HUES48 (cell line): Measurements from ENCODE around the gene HTD2.

Experiments
- H3K27ac ChIP-seq: one replicate; pipeline ENCODE4 v1.7.0; 2013; ENCODE audit warnings: low read depth, low read length, inconsistent platforms
- H3K27me3 ChIP-seq: 2 replicates; pipeline ENCODE4 v1.6.1; 2013; ENCODE audit warnings: mild to moderate bottlenecking, low read length; ENCODE audit not compliant: control insufficient read depth, insufficient read depth
- H3K36me3 ChIP-seq: 2 replicates; pipeline ENCODE4 v1.6.1; 2013; ENCODE audit warnings: low read length; ENCODE audit not compliant: control insufficient read depth, insufficient read depth
- H3K4me1 ChIP-seq: 2 replicates; pipeline ENCODE4 v1.6.1; 2013; ENCODE audit warnings: mild to moderate bottlenecking, low read length; ENCODE audit not compliant: control insufficient read depth, insufficient read depth
- H3K4me3 ChIP-seq: 2 replicates; pipeline ENCODE4 v1.5.1; 2013; ENCODE audit warnings: mild to moderate bottlenecking, low read depth, low read length
- H3K9ac ChIP-seq: 2 replicates; pipeline ENCODE4 v1.6.1; 2013; ENCODE audit warnings: mild to moderate bottlenecking, low read depth, low read length, moderate library complexity
- H3K9me3 ChIP-seq: 2 replicates; pipeline ENCODE4 v1.6.1; 2013; ENCODE audit warnings: low read length; ENCODE audit not compliant: control insufficient read depth, insufficient read depth

HTD2 gene

DNA sequence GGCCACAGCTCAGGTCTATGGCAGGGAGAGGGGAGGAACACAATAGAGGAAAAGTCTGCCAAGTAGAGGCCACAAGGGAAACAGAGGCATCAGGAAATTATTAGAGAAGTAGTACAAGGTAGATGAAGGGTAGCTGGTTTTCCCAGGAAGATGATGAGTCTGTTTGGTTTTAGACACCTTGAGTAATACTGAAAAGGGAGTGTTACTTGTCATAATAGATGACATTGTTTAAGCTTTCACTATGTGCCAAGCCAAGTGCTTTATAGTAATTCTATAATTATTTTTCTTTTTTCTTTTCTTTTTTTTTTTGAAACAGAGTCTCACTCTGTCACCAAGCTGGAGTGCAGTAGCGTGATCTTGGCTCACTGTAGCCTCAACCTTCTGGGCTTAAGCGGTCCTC lies 40.0 kb downstream of the HTD2 start:
- no peaks in the 10 kb centered on the region for H3K4me1 ChIP-seq
- H3K4me3 ChIP-seq = no peak overlapping the region

DNA sequence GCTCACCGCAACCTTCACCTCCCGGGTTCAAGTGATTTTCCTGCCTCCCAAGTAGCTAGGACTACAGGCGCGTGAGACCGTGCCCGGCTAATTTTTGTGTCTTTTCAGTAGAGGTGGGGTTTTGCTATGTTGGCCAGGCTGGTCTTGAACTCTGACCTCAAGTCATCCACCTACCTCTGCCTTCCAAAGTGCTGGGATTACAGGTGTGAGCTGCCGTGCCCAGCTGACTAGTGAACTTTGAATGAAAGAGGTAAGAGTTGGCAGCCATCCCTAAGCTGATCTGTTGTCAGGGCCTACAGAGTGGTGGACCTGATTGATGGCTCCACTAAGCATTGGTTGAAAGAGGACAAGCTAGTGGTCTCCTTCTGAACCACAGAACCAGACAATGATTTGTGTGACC lies 41.7 kb downstream of the HTD2 start:
- H3K9me3 ChIP-seq = no peaks in the 10 kb centered on the region
- H3K36me3 ChIP-seq = no peaks in the 10 kb centered on the region
- H3K4me3 ChIP-seq = no peak overlapping the region
- no peak overlapping the region for H3K27ac ChIP-seq
- no peak overlapping the region for H3K9ac ChIP-seq
- H3K27me3 ChIP-seq = no peaks in the 10 kb centered on the region
- 0 out of 2 replicates have a peak, but pooled peaks cover 4% of the 10 kb centered on the region for H3K4me1 ChIP-seq

More for the DNA sequence above, 40.0 kb downstream of the HTD2 start:
- H3K27me3 ChIP-seq = no peaks in the 10 kb centered on the region
- H3K9ac ChIP-seq = no peak overlapping the region
- H3K9me3 ChIP-seq = no peaks in the 10 kb centered on the region
- no peak overlapping the region for H3K27ac ChIP-seq
- H3K36me3 ChIP-seq = no peaks in the 10 kb centered on the region

DNA sequence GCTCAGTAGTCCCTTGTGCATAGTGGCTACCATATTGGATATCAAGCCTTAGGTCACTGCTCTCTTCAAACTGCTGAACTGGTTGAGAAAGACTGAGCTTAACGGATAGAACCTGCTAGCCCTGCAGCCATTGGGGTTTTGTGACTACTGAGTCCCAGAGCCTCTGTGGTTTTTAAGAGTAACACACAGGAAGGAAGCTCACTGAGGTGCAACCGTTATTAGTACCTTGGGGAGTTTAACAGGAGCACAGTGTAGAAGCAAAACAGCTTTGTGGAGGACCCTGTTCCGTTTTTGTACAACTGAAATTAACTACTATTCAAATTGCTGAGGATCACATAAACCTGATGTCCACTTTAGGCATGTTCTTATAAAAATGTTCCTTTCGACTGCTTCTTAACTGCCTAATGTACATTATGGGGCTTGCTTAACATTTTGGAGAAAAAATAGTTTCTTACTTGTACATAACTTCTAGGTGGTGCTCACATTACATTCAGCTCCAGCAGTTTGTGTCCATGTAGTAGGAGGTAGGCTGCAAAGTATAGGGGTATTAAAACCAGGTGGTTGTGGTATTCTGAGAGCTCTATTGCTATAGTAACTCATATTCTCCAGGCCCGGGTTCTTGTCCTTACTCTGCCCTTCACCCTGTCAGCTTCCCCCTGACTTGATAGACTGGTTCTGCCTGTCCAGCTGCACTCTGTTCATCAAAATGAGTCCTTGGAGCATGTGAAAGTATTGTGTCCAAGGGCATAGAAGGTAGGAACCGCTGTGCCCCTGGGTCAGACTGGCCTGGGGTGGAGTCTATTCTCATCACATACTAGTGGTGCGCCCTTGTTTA lies 43.7 kb downstream of the HTD2 start:
- Histone ChIP-seq H3K4me3 (no peak overlapping the region), H3K4me1 (0 out of 2 replicates have a peak, but pooled peaks cover 4% of the 10 kb centered on the region), H3K9ac (no peak overlapping the region), H3K36me3 (no peaks in the 10 kb centered on the region), H3K9me3 (no peaks in the 10 kb centered on the region), H3K27ac (no peak overlapping the region), H3K27me3 (no peaks in the 10 kb centered on the region)

DNA sequence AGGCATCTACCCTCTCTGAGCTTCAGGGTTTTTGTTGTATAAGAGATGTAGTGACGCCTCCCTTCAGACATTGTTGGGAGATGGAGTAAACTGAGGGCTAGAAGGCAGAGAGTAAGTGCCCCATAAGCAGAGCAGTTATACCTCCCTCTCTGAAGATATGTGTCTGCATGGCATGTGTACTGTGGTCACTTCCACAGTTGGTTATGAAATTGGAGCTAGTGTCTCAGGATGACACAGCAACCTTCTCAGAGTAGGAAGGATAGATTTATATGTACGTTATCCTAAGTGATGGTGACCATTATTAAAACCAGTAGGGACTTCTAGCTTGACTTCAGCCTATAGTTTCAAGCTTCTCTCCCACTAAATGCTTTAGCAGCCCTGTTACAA lies 44.3 kb downstream of the HTD2 start:
- Histone ChIP-seq H3K36me3 (no peaks in the 10 kb centered on the region), H3K4me1 (0 out of 2 replicates have a peak, but pooled peaks cover 4% of the 10 kb centered on the region), H3K4me3 (no peak overlapping the region), H3K27me3 (no peaks in the 10 kb centered on the region), H3K9ac (no peak overlapping the region), H3K27ac (no peak overlapping the region), H3K9me3 (no peaks in the 10 kb centered on the region)

DNA sequence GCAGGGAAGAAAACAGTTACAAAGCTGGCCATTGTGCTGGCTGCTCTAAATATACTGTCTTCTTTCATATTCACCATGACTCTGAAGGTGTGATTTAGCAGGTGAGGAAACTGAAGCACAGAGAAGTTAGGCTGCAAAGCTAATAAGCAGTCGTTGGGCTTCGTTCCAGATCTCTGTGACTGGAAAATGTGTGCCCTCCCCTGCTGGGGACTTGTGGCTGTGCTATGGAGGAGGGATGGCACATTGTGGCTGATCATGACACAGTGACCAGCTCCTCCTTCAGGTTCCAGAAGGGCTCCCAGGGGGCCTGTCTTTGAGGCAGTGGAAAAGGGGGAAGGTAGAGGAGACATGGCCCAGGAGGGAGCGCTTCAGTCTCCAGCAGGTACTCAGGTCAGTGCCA lies 45.6 kb downstream of the HTD2 start:
- Histone ChIP-seq H3K9ac (no peak overlapping the region), H3K9me3 (no peaks in the 10 kb centered on the region), H3K4me1 (0 out of 2 replicates have a peak, but pooled peaks cover 4% of the 10 kb centered on the region), H3K4me3 (no peak overlapping the region), H3K27me3 (no peaks in the 10 kb centered on the region), H3K36me3 (no peaks in the 10 kb centered on the region), H3K27ac (no peak overlapping the region)

DNA sequence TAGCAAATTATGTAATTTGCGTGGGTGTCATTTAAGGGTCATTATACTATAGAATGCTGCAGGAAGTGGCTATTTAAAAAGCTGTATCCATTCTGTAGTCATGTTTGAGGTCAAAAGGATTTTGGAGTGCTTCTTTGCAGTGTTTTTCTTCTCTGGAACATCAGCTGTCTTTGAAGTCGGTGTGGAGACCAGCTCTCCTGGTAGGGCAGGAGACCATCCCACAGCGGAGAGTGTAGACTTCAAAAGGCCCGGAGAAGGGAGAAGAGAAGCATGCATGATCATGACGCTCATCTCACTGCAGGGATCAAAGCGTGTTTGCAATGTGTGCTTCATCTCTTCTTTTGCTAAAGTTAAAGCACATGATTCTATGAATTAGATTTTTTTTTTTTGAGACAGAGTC lies 46.3 kb downstream of the HTD2 start:
- H3K4me1 ChIP-seq = 0 out of 2 replicates have a peak, but pooled peaks cover 4% of the 10 kb centered on the region
- H3K27ac ChIP-seq = no peak overlapping the region
- no peaks in the 10 kb centered on the region for H3K9me3 ChIP-seq
- no peaks in the 10 kb centered on the region for H3K27me3 ChIP-seq
- H3K9ac ChIP-seq = no peak overlapping the region
- H3K36me3 ChIP-seq = no peaks in the 10 kb centered on the region
- H3K4me3 ChIP-seq = no peak overlapping the region

DNA sequence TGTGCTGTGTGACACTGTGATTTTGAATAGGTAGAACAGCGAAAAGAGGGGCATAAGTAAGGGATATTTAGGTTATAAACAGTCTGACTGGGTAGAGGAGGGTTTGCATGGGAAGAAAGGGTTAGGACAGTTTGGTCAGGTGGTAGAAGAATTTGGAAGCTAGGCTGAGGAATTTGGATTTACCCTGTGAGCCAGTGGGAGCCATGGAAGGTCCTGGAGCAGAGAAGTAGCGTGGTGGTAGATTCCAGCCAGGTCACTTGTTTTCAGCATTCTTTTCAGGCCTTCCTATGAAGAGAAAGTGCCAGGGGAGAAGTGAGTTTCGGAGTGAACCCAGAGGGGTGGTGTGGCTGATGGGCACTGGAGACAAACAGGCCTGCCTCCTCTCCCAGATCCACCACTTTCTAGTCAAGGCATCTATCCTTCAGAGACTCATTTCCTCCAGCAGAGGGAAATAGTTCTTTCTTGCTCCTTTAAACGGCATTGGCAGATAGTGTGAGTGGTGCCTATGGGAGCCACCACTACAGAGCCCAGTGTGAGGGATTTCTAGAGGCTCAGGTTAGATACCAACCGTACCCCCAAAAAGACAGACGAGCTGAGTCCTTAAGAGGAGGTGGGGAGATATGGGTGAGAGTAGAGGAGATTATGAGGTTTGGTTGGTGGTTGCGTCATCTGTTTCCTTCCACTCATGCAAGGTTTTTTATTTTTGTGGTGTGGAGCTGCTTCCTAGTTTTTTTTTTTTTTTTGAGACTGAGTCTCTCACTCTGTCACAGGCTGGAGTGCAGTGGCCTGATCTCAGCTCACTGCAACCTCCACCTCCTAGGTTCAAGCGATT lies 47.6 kb downstream of the HTD2 start:
- Histone ChIP-seq H3K4me3 (no peak overlapping the region), H3K27me3 (no peaks in the 10 kb centered on the region), H3K4me1 (0 out of 2 replicates have a peak, but pooled peaks cover 4% of the 10 kb centered on the region), H3K9ac (no peak overlapping the region), H3K36me3 (no peaks in the 10 kb centered on the region), H3K27ac (no peak overlapping the region), H3K9me3 (no peaks in the 10 kb centered on the region)

DNA sequence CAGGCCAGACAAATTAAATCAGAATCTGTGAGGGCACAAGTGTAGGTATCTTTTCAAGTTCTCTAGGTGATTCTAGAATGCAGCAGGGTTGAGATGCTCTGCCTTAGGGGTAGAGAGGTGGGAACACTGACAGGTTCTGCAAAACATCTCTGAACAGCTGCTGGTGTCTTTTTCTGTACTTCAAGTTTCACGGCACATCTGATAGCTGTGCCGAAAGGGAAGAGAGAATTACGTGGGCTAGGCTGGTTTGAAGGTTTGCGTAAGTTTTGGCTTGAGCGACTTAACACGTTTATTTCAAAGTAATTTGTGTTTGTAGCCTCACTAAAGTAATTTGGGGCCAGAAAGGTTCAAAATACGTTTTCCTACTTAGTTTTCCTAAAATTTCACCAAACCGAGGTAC lies 48.9 kb downstream of the HTD2 start:
- Histone ChIP-seq H3K9ac (no peak overlapping the region), H3K36me3 (no peaks in the 10 kb centered on the region), H3K4me1 (0 out of 2 replicates have a peak, but pooled peaks cover 4% of the 10 kb centered on the region), H3K27ac (no peak overlapping the region), H3K4me3 (no peak overlapping the region), H3K27me3 (no peaks in the 10 kb centered on the region), H3K9me3 (no peaks in the 10 kb centered on the region)

DNA sequence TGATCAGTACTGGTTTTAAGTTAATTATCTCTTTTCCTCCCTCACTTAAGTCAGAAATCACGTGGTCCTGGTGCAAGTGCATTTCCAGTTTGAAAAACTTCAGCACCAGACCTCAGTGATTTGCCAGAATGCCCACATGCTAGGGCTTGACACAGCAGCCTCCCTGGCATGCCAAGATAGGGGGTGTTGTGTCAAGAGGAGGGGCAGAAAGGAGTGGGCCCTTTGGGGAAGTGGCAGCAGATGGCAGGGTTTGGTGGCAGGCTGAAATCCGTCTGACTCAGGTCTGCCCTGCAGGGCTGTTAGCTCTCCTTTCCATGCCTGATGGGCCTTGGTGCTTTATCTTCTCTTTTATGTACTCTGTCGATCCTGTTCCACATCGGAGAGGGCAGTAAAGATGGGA lies 49.7 kb downstream of the HTD2 start:
- Histone ChIP-seq H3K4me3 (no peak overlapping the region), H3K27me3 (no peaks in the 10 kb centered on the region), H3K36me3 (no peaks in the 10 kb centered on the region), H3K4me1 (0 out of 2 replicates have a peak, but pooled peaks cover 4% of the 10 kb centered on the region), H3K9ac (no peak overlapping the region), H3K27ac (no peak overlapping the region), H3K9me3 (no peaks in the 10 kb centered on the region)

DNA sequence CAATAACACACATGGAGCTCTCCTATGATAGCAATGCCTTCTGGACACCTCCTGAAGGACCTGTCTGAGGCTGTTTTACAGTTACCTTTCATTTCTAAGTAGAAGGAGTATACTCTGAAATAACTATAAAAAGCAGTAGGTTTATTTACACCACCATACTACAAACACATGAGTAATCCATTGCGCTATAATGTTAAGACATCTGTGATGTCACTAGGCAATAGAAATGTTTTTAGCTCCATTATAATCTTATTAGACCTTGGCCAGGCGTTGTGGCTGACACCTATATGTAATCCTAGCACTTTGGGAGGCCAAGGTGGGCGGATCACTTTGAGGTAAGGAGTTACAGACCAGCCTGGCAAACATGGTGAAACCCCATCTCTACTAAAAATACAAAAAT lies 51.1 kb downstream of the HTD2 start:
- Histone ChIP-seq H3K27ac (no peak overlapping the region), H3K27me3 (no peaks in the 10 kb centered on the region), H3K9me3 (no peaks in the 10 kb centered on the region), H3K4me1 (no peaks in the 10 kb centered on the region), H3K36me3 (no peaks in the 10 kb centered on the region), H3K4me3 (no peak overlapping the region), H3K9ac (no peak overlapping the region)

DNA sequence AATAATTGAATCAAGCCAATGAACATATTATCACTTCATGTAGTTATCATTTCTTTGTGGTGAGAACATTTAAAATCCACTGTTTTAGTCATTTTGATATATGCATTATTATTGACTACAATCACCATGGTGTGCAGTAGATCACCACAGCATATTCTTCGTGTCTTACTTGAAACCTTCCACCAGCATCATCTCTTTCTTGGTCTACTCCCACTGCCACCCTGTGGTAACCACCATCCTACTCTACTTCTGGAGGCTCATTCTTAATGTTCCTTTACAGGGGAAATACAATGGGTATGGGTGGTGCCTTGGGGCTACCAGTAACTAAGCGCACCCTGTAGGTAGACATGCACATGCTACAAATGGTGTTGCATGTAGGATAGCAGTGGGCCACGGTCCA lies 51.8 kb downstream of the HTD2 start:
- no peak overlapping the region for H3K9ac ChIP-seq
- no peak overlapping the region for H3K27ac ChIP-seq
- H3K9me3 ChIP-seq = no peaks in the 10 kb centered on the region
- H3K36me3 ChIP-seq = no peaks in the 10 kb centered on the region
- H3K4me3 ChIP-seq = no peak overlapping the region
- H3K27me3 ChIP-seq = no peaks in the 10 kb centered on the region
- no peaks in the 10 kb centered on the region for H3K4me1 ChIP-seq
